K562 (cell line): ENCODE data around the gene RNASE13. TPM values are rescaled to one million over a fixed set of nuclear protein-coding genes. Genes with fewer than 3 reads are reported as not detected.
A peak's percentile ranks its signal among the peaks of the same experiment; 100 is the strongest.

Experiments used
- PRMT5 ChIP-seq: sonication (generic); formaldehyde crosslinking; IDR thresholded peaks from 2 replicates; pipeline ENCODE4 v1.5.0; 2020; ENCODE audit warnings: missing genetic modification reagents
- RBM17 ChIP-seq: fragments of 200-400 bp; formaldehyde crosslinking; IDR thresholded peaks from 2 replicates; pipeline ENCODE4 v1.6.1; 2017; ENCODE audit warnings: low read depth, mild to moderate bottlenecking, low read length, borderline replicate concordance
- SMC3 ChIP-seq: conservative IDR thresholded peaks from 2 replicates; pipeline ENCODE4 v1.6.1; 2011; ENCODE audit warnings: low read depth, low read length, improper control_type of control experiment; ENCODE audit not compliant: insufficient read depth
- YBX1 ChIP-seq: fragments of 450-650 bp; IDR thresholded peaks from 2 replicates; pipeline ENCODE4 v1.7.1; 2016; ENCODE audit warnings: mild to moderate bottlenecking
- polyA plus RNA-seq, 8 experiments: library from polyadenylated mRNA; depleted of rRNA in 4 of 8; stranded (reverse) in 5 of 8; unstranded in 3 of 8; fragments of >200 nt; fragmentation: Nextera tagmentation in 2 of 8; fragmentation: Illumina TruSeq in 1 of 8; extraction: Ambion mirVana in 2 of 8; extraction: Trizol in 1 of 8; gene quantifications; 2 replicates each; pipeline versions ENCODE4 v1.2.1 to v1.2.3, GENCODE V29; 2011 to 2014; ENCODE audit warnings: inconsistent platforms in 1 of 8, missing spikeins in 1 of 8
- total RNA-seq, 7 experiments: library from RNA; depleted of rRNA in 6 of 7; stranded (reverse); fragments of >200 nt in 6 of 7; fragmentation: Illumina TruSeq in 2 of 7; extraction: Trizol in 2 of 7; gene quantifications; 2 replicates each; pipeline versions ENCODE4 v1.2.1 to v1.2.3, GENCODE V29; 2011 to 2021; ENCODE audit warnings: low replicate concordance in 1 of 7
- TF ChIP-seq, protein P1 (sequence below): sonication (generic); formaldehyde crosslinking; IDR thresholded peaks from 2 replicates; pipeline ENCODE4 v1.8.1; 2023; ENCODE audit warnings: mild to moderate bottlenecking, missing genetic modification reagents
- TF ChIP-seq, protein P2 (sequence below), 2 experiments: fragments of 450-650 bp; formaldehyde crosslinking in 1 of 2; IDR thresholded peaks; 2 replicates each; pipeline versions ENCODE4 v1.4.0 to v1.6.1; 2014 to 2020; ENCODE audit warnings: mild to moderate bottlenecking in 2 of 2, borderline replicate concordance in 1 of 2, low read depth in 1 of 2
- TF ChIP-seq, protein P3 (sequence below): fragments of 450-650 bp; IDR thresholded peaks from 2 replicates; pipeline ENCODE4 v1.6.1; 2014; ENCODE audit warnings: low read depth, mild to moderate bottlenecking, moderate library complexity, borderline replicate concordance
- TF ChIP-seq, protein P4 (sequence below), 2 experiments: IDR thresholded peaks; 2 replicates each; pipeline ENCODE4 v1.6.1; 2012; ENCODE audit warnings: improper control_type of control experiment in 2 of 2, low read depth in 2 of 2, low read length in 2 of 2, borderline replicate concordance in 1 of 2
- TF ChIP-seq, protein P5 (sequence below): sonication (generic); IDR thresholded peaks from 2 replicates; pipeline ENCODE4 v1.6.1; 2016

Gene RNASE13
- total and polyA plus RNA-seq, 9 of the 15 experiments (the other 6 are each of a cell fraction or from before 2014, with no cell fraction given) = not detected

GRCh38 chr14:21068521-21069387 lies 34.1 kb upstream of the RNASE13 start (continued):
- TF ChIP-seq, protein P1, sequence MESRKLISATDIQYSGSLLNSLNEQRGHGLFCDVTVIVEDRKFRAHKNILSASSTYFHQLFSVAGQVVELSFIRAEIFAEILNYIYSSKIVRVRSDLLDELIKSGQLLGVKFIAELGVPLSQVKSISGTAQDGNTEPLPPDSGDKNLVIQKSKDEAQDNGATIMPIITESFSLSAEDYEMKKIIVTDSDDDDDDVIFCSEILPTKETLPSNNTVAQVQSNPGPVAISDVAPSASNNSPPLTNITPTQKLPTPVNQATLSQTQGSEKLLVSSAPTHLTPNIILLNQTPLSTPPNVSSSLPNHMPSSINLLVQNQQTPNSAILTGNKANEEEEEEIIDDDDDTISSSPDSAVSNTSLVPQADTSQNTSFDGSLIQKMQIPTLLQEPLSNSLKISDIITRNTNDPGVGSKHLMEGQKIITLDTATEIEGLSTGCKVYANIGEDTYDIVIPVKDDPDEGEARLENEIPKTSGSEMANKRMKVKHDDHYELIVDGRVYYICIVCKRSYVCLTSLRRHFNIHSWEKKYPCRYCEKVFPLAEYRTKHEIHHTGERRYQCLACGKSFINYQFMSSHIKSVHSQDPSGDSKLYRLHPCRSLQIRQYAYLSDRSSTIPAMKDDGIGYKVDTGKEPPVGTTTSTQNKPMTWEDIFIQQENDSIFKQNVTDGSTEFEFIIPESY = 0 out of 2 replicates have a peak, but pooled peaks have one; percentile 16
- TF ChIP-seq PRMT5 (CRISPR knock-in tag) (no peak), SMC3 (peak; percentile 66), RBM17 (no peak), YBX1 (no peak)
- TF ChIP-seq, protein P2, sequence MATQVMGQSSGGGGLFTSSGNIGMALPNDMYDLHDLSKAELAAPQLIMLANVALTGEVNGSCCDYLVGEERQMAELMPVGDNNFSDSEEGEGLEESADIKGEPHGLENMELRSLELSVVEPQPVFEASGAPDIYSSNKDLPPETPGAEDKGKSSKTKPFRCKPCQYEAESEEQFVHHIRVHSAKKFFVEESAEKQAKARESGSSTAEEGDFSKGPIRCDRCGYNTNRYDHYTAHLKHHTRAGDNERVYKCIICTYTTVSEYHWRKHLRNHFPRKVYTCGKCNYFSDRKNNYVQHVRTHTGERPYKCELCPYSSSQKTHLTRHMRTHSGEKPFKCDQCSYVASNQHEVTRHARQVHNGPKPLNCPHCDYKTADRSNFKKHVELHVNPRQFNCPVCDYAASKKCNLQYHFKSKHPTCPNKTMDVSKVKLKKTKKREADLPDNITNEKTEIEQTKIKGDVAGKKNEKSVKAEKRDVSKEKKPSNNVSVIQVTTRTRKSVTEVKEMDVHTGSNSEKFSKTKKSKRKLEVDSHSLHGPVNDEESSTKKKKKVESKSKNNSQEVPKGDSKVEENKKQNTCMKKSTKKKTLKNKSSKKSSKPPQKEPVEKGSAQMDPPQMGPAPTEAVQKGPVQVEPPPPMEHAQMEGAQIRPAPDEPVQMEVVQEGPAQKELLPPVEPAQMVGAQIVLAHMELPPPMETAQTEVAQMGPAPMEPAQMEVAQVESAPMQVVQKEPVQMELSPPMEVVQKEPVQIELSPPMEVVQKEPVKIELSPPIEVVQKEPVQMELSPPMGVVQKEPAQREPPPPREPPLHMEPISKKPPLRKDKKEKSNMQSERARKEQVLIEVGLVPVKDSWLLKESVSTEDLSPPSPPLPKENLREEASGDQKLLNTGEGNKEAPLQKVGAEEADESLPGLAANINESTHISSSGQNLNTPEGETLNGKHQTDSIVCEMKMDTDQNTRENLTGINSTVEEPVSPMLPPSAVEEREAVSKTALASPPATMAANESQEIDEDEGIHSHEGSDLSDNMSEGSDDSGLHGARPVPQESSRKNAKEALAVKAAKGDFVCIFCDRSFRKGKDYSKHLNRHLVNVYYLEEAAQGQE (IDR thresholded peaks at IDR 0.05; ENCODE audit: borderline replicate concordance) = peak; percentile 81
- TF ChIP-seq, protein P2 (CRISPR knock-in tag; IDR thresholded peaks at IDR 0.05; ENCODE audit: low read depth) = no peak
- TF ChIP-seq, protein P3, sequence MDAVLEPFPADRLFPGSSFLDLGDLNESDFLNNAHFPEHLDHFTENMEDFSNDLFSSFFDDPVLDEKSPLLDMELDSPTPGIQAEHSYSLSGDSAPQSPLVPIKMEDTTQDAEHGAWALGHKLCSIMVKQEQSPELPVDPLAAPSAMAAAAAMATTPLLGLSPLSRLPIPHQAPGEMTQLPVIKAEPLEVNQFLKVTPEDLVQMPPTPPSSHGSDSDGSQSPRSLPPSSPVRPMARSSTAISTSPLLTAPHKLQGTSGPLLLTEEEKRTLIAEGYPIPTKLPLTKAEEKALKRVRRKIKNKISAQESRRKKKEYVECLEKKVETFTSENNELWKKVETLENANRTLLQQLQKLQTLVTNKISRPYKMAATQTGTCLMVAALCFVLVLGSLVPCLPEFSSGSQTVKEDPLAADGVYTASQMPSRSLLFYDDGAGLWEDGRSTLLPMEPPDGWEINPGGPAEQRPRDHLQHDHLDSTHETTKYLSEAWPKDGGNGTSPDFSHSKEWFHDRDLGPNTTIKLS = no peak
- TF ChIP-seq, protein P4, sequence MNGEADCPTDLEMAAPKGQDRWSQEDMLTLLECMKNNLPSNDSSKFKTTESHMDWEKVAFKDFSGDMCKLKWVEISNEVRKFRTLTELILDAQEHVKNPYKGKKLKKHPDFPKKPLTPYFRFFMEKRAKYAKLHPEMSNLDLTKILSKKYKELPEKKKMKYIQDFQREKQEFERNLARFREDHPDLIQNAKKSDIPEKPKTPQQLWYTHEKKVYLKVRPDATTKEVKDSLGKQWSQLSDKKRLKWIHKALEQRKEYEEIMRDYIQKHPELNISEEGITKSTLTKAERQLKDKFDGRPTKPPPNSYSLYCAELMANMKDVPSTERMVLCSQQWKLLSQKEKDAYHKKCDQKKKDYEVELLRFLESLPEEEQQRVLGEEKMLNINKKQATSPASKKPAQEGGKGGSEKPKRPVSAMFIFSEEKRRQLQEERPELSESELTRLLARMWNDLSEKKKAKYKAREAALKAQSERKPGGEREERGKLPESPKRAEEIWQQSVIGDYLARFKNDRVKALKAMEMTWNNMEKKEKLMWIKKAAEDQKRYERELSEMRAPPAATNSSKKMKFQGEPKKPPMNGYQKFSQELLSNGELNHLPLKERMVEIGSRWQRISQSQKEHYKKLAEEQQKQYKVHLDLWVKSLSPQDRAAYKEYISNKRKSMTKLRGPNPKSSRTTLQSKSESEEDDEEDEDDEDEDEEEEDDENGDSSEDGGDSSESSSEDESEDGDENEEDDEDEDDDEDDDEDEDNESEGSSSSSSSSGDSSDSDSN (IDR thresholded peaks at IDR 0.05; ENCODE audit: borderline replicate concordance in 1 of 2, low read depth in 2 of 2, low read length in 2 of 2) = 0 out of 4 replicates have a peak, but pooled peaks of 1 of the 2 experiments have one; percentile 26
- TF ChIP-seq, protein P5, sequence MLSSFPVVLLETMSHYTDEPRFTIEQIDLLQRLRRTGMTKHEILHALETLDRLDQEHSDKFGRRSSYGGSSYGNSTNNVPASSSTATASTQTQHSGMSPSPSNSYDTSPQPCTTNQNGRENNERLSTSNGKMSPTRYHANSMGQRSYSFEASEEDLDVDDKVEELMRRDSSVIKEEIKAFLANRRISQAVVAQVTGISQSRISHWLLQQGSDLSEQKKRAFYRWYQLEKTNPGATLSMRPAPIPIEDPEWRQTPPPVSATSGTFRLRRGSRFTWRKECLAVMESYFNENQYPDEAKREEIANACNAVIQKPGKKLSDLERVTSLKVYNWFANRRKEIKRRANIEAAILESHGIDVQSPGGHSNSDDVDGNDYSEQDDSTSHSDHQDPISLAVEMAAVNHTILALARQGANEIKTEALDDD = no peak
